Adipose tissue (tissue), 3 donors: ENCODE measurements around the gene ARFRP1. TPM values are rescaled to one million over a fixed set of nuclear protein-coding genes. Genes with fewer than 3 reads are reported as not detected.
"Not testable (repeated sequence)": the region's sequence is repeated elsewhere in the genome, so short reads cannot be mapped to it uniquely, and the experiment has no call there.

Experiments used
- H3K27ac ChIP-seq: one replicate; pipeline ENCODE4 v1.5.1; 2013; ENCODE audit warnings: low read depth, low read length
- WGBS, 3 donors: extraction: QIAGEN DNeasy Blood & Tissue Kit; methylation state at CpG; one replicate each; pipeline ENCODE4 v1.1.7; 2013; 5-methylcytosine and 5-hydroxymethylcytosine counted together
- polyA plus RNA-seq, 3 donors: library from polyadenylated mRNA; stranded (reverse); fragments of 200-250 nt; gene quantifications; one replicate each; pipeline ENCODE4 v1.2.3, GENCODE V29; 2013
- donor health status: healthy with polysubstance abuse.
- donor health status: Bipolar disorder and iron deficiency.
- donor health status: healthy.

ARFRP1 gene
- polyA plus RNA-seq, 3 donors, result 26.9 to 50.8 (median 40.9) TPM

DNA sequence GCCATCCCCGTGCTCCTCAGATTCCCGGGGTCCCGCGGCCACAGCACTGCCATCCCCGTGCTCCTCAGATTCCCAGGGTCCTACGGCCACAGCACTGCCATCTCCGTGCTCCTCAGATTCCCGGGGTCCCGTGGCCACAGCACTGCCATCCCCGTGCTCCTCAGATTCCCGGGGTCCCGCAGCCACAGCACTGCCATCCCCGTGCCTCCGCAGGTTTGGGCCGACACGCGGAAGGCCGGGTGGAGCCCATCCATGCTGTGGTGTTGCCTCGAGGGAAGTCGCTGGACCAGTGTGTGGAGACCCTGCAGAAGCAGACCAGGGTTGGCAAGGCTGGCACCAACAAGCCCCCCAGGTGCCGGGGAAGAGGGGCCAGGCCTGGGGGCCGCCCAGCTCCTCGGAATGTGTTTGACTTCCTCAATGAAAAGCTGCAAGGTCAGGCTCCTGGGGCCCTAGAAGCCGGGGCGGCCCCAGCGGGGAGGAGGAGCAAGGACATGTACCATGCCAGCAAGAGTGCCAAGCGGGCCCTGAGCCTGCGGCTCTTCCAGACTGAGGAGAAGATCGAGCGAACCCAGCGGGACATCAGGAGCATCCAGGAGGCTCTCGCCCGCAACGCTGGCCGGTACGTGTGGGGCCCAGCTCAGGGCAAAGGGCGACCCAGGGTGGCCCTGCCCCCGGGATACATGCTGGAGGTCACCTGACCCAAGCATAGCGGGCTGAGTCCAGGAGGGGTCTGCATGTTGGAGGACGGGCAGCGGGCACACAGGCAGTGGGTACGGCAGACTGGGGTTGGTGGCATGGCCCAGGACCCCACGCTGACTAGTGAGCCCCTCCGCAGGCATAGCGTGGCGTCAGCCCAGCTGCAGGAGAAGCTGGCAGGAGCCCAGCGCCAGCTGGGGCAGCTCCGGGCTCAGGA, 27.4 kb upstream of the ARFRP1 start:
- no peak overlapping the region for H3K27ac ChIP-seq
- WGBS, 3 donors, result 91 to 93% (median 91%) methylated on average over 48 of the region's 48 CpGs

DNA sequence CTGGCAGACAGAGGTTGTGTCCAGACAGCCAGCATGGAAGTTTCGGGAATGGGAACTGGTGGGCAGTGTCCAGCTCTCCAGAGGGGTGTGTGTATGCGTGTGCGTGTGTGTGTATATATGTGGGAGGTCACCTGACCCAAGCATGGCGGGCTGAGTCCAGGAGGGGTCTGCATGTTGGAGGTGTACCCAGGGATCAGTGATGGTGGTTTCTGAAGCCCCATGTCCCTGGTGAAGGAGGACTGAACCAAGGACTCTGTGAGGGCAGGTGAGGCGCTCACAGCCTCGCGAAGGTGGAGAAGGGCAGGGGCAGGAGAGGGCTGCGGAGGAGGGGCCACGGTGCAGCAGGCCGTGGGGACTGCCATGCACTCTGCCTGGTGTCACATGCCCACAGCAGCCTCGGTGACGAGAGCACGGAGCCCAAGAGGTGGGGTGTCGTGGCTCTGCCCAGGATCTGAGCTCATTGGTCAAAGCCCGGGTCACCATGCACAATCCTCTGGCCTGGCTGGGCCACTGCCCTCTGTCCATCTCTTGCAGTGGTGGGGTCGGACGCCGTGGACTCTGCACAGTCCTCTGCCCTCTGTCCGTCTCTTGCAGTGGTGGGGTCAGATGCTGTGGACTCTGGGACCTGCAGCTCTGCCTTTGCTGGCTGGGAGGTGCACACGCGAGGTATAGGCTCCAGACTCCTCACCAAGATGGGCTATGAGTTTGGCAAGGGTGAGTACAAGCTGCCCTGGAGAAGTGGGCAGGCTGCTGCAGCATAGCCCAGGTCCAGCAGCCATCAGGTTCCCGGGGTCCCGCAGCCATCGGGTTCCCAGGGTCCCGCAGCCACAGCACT, 26.6 kb upstream of the ARFRP1 start:
- 89 to 92% (median 90%) methylated on average over 25 of the region's 25 CpGs for WGBS, 3 donors
- no peak overlapping the region for H3K27ac ChIP-seq

DNA sequence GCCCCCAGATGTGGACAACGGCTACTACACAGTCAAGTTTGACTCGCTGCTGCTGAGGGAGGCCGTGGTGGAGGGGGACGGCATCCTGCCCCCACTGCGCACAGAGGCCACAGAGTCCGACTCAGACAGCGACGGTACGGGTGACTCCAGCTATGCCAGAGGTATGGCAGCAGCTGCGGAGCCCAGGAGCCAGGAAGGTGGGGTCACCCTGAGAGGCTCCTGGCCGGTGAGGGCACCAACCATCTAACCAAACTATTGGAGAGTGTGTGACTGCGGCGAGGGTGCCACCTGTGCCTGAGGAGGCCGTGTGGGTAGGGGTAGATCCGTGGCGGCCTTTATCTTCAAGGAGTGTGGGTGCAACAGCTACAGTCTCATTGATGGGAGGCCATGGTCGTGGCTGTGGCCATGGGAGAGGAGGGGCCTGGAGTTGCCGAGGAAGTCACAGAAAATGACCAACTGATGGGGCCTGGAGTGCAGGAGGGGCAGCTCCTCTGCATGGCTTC, 25.9 kb upstream of the ARFRP1 start:
- no peak overlapping the region for H3K27ac ChIP-seq
- 91 to 94% (median 94%) methylated on average over 18 of the region's 18 CpGs for WGBS, 3 donors

DNA sequence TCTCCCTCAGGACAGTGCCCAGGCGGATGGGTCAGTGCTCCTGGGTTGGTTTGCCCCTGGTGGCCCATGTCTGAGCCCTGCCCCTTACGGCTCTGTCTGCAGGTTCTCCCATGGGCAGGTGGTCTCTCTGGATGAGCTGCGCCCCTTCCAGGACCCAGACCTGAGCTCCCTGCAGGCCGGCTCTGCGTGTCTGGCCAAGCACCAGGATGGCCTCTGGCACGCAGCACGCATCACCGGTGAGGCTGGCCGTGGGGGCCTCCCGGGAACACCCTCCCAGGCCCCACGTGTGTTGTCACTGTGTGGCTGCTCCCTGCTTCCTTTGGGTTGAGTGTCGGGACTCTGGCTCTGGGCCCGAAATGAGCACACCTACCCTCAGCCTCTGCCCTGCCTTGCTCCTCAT, 25.3 kb upstream of the ARFRP1 start:
- WGBS, 3 donors, result 92 to 94% (median 93%) methylated on average over 13 of the region's 13 CpGs
- H3K27ac ChIP-seq, result no peak overlapping the region

DNA sequence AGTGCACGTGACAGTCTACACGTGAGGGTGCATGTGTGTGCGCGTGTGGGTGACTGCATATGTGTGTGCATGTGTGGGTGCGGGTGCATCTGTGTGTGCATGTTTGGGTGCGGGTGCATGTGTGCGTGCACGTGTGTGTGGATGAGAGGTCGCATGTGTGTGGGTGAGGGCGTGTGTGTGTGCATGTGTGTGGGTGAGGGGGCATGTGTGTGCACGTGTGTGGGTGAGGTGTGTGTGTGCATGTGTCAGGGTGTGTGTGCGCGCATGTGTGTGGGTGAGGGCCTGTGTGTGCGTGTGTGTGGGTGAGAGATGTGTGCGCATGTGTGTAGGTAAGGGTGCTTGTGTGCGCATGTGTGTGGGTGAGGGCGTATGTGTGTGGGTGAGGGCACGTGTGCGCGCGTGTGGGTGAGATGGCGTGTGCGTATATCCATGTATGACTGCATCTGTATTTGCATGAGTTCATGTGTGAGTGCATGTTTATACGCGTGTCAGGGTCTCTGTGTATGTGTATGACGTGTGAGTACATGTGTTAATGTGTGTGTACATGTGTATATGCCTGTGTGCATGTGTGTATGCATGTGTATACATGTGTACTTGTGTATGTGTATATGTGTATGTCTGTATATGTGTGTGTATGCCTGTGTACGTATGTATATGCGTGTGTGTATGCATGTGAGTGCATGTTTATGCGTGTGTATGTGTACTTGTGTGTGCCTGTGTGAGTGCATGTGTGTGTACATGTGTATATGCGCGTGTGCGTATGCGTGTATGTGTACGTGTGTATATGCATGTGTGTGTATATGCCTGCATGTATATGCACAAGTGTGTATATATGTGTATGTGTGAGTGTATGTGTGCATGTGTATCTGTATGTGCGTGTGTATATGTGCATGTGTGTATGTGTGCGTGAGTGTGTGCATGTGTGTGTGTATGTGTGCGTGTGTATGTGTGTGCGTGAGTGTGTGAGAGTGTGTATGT, 24.6 kb upstream of the ARFRP1 start:
- 87 to 91% (median 90%) methylated on average over 38 of the region's 38 CpGs for WGBS, 3 donors

DNA sequence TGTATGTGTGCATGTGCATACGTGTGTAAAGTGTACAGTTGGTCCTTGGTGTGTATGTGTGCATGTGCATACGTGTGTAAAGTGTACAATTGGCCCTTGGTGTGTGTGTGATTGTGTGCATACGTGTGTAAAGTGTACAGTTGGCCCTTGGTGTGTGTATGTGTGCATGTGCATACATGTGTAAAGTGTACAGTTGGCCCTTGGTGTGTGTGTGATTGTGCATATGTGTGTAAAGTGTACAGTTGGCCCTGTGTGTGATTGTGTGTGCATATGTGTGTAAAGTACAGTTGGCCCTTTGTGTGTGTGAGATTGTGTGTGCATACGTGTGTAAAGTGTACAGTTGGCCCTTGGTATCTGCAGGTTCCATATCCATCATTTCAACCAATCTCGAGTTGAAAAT, 23.6 kb upstream of the ARFRP1 start:
- 64 to 86% (median 80%) methylated on average over 4 to 5 of the region's 5 CpGs for WGBS, 3 donors
- H3K27ac ChIP-seq, result no peak overlapping the region

More for the DNA sequence above, 24.6 kb upstream of the ARFRP1 start:
- no peak overlapping the region for H3K27ac ChIP-seq

DNA sequence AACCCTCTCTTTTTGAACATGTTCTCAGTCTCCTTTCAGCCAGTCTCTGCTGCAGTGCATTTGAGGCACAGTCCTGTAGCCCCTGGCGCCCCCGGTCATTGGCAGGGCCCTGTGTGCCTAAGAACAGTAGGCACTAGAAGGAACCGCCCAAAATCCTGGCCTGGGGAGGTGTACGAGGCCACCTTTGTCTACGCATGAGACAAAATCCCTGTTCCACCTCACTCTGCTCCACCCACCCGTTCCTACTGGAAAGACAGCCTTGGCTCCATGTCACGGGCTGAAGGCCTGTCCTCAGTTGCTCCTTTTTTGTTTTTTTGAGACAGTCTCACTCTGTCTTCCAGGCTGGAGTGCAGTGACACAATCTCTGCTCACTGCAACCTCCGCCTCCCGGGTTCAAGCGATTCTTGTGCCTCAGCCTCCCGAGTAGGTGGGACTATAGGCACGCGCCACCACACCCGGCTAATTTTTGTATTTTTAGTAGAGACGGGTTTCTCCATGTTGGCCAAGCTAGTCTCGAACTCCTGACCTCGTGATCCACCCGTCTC, 22.5 kb upstream of the ARFRP1 start:
- WGBS, 3 donors, result 80 to 96% (median 82%) methylated on average over 18 of the region's 18 CpGs
- H3K27ac ChIP-seq, result not testable (repeated sequence)

DNA sequence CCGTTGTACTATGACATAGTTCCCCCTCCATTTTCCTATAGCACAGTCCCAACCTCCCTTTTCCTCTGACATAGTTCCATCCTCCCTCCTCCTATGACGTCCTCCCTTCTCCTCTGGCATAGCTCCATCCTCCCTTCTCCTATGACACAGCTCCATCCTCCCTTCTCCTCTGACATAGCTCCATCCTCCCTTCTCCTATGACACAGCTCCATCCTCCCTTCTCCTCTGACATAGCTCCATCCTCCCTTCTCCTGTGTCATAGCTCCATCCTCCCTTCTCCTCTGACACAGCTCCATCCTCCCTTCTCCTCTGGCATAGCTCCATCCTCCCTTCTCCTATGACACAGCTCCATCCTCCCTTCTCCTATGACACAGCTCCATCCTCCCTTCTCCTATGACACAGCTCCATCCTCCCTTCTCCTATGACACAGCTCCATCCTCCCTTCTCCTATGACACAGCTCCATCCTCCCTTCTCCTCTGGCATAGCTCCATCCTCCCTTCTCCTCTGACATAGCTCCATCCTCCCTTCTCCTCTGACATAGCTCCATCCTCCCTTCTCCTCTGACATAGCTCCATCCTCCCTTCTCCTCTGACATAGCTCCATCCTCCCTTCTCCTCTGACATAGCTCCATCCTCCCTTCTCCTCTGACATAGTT, 15.3 kb upstream of the ARFRP1 start:
- H3K27ac ChIP-seq, result not testable (repeated sequence)
- 72 to 90% (median 80%) methylated on average over 2 of the region's 2 CpGs for WGBS, 3 donors

DNA sequence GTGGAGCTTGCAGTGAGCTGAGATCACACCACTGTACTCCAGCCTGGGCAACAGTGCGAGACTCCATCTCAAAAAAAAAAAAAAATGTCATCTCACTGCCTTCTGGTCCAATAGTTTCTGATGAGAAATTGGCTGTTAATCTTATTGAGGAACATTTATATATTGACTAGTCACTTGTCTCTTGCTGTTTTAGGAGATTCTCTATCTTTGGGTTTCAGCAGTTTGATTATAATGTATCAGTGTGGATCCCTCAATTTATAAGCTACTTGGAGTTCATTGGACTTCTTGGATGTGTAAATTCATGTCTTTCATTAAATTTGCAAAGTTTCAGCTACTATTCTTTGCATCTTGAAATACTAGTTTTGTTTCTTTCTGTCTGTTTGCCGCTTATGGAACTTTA, 11.2 kb upstream of the ARFRP1 start:
- no peak overlapping the region for H3K27ac ChIP-seq
- 90 to 100% (median 99%) methylated on average over 2 of the region's 2 CpGs for WGBS, 3 donors

DNA sequence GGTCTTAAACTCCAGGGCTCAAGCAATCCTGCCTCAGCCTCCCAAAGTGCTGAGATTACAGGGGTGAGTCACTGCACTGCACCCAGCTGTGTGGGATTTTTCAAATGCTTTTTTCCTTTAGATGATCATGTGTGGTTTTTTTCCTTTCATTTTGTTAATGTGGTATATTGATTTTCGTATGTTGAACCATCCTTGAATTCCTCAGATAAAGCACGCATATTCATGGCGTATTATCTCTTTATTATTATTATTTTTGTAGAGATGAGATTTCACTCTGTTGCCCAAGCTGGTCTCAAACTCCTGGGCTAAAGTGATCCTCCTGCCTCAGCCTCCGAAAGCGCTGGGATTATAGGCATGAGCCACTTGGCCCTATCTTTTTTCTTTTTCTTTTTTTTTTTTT, 7.1 kb upstream of the ARFRP1 start:
- WGBS, 3 donors, result 96 to 99% (median 98%) methylated on average over 5 of the region's 5 CpGs
- no peak overlapping the region for H3K27ac ChIP-seq

DNA sequence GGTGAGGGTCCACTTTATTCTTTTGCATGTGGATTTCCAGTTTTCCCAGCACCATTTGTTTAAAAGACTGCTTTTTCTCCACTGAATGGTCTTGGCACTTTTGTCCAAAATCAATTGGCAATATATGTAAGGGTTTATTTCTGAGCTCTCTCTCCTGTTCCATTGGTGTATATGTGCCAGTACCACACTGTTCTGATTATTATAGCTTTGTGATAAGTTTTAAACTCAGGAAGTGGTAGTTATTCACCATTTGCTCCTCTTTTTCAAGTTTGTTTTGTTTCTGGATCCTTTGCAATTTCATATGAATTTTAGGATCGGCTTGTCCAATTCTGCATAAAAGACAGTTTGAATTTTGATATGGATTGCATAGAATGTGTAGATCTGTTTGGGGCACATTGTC, 4.4 kb upstream of the ARFRP1 start:
- 100% methylated on average over 1 of the region's 1 CpG for WGBS, 3 donors
- H3K27ac ChIP-seq, result no peak overlapping the region

DNA sequence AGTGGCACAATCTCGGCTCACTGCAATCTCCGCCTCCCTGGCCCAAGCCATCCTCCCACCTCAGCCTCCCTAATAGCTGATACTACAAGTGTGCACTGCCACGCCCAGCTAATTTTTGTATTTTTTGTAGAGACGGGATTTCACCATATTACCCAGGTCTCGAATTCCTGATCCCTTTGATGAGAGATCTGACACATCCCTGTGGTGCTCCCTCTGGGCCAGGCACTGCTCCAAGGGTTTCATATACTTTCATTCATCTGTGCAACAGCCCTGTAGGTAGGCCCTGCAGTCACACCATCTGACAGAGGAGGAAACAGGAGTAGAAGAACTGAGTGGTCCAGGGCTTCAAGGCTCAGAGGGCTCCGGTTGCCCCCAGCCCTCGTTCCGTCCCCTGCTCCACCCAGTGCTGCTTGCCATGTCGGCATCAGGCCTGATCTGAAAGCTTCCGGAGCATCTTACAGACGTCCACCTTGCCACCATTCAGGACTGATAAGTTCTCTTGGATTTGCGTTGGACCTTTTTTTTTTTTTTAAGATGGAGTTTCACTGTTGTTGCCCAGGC, 3.4 kb upstream of the ARFRP1 start:
- 80 to 84% (median 84%) methylated on average over 12 of the region's 12 CpGs for WGBS, 3 donors
- no peak overlapping the region for H3K27ac ChIP-seq

DNA sequence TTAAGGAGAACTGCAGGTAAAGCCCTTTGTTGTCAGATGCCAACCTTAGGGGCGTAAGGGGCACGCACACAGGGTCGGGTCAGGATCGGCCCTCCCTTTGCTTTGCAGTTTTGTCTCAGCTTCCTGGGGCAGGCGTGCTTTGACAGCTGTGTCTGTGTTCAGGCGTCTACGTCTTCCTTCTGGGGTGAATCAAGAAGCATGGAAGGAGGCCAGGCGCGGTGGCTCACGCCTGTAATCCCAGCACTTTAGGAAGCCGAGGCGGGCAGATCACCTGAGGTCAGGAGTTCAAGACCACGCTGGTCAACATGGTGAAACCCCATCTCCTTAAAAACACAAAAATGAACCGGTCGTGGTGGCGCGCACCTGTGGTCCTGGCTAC, 1.4 kb upstream of the ARFRP1 start:
- WGBS, 3 donors, result 92% methylated on average over 17 of the region's 17 CpGs

DNA sequence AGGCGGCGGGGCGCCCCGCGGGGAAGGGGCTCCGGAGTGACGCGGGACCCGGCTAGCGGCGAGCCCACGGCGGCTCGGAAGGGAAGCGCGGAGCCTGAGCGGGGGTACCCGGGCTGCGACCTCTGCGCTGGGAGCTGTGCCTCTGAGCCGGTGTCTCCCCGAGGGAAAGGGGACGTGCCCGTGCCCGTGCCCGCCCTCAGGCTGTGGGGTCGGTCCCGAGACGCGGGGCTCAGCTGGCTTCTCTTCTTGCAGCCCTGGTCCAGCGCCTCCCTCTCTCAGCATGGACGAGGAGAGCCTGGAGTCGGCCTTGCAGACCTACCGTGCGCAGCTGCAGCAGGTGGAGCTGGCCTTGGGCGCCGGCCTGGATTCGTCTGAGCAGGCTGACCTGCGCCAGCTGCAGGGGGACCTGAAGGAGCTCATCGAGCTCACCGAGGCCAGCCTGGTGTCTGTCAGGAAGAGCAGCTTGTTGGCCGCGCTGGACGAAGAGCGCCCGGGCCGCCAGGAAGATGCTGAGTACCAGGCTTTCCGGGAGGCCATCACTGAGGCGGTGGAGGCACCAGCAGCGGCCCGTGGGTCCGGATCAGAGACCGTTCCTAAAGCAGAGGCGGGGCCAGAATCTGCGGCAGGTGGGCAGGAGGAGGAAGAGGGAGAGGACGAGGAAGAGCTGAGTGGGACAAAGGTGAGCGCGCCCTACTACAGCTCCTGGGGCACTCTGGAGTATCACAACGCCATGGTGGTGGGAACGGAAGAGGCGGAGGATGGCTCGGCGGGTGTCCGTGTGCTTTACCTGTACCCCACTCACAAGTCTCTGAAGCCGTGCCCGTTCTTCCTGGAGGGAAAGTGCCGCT, 749 bp upstream of the ARFRP1 start:
- peak overlapping the region; percentile 31 for H3K27ac ChIP-seq
- 23 to 27% (median 26%) methylated on average over 48 to 67 of the region's 67 CpGs for WGBS, 3 donors

More for the DNA sequence above, 1.4 kb upstream of the ARFRP1 start:
- no peak overlapping the region for H3K27ac ChIP-seq

DNA sequence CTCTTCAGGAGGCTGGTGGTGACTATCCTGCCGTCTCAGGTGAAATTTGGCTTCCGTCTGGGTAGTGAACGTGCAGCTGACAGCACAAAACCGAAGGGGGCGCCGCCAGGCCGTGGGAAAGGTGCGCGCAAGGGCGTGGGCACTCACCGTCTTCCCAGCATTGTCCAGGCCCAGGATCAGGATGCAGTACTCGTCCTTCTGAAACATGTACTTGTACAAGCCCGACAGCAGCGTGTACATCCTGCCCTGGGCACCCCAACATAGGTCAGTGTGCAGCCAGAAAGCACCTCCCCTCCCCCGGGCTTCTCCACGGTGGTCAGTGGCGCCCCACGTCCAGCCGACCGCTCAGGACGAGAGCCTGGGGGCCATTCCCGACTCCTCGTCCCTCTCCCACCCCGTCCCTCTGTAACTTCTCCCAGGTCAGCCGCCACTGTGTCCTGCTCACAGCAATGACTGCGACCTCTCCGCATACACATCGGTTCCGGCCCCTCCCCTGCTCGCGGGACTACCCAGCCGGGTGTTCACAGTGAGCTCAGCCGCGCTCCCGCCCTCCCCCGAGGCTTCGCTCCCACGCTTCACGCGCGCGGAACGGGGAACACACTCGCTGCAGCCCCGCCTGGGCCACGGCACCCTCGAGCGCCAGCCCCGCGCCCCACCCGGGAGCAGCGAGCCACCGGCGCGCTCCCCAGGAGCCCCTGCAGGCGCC, 771 bp downstream of the ARFRP1 start:
- WGBS, 3 donors, result 1 to 4% (median 3%) methylated on average over 53 to 56 of the region's 56 CpGs
- H3K27ac ChIP-seq, result peak overlapping the region; percentile 11
